ENCODE results near the gene TMEM86A. TPM values are rescaled to one million over a fixed set of nuclear protein-coding genes. Genes with fewer than 3 reads are reported as not detected.
A peak's percentile ranks its signal among the peaks of the same experiment; 100 is the strongest.

TMEM86A gene, protein sequence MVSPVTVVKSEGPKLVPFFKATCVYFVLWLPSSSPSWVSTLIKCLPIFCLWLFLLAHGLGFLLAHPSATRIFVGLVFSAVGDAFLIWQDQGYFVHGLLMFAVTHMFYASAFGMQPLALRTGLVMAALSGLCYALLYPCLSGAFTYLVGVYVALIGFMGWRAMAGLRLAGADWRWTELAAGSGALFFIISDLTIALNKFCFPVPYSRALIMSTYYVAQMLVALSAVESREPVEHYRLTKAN
- polyA plus RNA-seq (2011; rRNA removed) (0.10 and 0.16 TPM in 2 replicates), polyA plus RNA-seq (2017; fragmentation: RNase III; extraction: RNeasy Plus Mini Kit Qiagen cat#74134 plus additional on column Dnase treatment) (0.21 to 0.41 TPM (median 0.25 TPM) in 3 replicates), polyA minus RNA-seq (2011; rRNA and poly(A)+ RNA removed) (0.41 and 0.54 TPM in 2 replicates)
- polyA plus RNA-seq (2012; cell fraction: cytosol; rRNA removed): 0.11 and 0.12 TPM in 2 replicates
- 0.16 and 0.17 TPM in 2 replicates for polyA plus RNA-seq (2012; cell fraction: nucleus; rRNA removed)

DNA sequence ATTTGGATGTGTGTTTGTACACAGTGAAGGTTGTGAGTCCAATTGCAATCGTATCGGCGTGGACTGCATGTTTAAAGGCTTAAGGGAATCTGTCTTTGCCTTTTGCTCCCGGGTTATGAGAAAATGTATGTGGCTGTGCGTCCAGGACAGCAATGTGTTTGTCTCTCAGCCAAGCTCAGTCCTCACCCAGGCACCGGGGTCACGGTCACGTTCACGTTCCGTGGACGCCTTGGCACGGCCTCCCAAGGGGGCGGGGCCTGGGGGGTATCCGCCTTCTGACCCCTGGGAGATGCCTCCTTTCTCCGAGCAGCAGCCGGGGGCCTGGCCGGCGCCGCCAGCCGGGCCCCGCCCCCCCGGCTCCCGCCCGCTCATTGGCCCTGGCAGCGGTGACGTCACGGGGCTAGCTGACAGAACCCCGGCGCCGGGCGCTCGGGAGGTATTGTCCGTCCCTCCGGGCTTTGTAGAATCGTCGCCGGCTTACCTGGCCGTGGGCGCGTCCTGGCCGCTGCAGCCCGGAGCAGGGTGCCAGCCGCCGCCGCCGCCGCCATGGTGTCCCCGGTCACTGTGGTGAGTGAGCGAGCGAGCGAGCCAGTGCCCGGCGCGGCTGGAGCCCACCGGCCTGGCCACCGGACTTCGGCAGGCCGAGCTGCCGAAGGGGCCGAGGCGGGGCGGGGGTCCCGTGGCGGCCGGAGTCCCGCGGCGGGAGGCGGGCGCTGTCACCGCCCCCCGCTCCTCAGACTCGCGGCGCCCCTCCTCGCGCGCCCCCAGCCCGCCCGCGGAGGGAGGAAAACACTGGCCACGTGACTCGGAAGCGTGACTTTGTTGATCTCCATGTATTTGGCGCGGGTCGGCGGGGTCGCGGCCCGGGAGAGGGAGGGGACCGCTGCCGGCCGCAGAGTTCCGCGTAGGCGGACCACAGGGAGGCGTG lies at the start of gene TMEM86A:
TMEM86A (plus strand) TSS at position 439 of the 928 bp plus-strand sequence; CDS start at position 547, 108 bp downstream.
- CTCF ChIA-PET: interaction anchor here (0.7 to 2.2 kb wide), 4 partner anchors 34 to 158 kb away, joined by 3 to 7 read pairs (median 3); no protein-coding TSS in a partner anchor

DNA sequence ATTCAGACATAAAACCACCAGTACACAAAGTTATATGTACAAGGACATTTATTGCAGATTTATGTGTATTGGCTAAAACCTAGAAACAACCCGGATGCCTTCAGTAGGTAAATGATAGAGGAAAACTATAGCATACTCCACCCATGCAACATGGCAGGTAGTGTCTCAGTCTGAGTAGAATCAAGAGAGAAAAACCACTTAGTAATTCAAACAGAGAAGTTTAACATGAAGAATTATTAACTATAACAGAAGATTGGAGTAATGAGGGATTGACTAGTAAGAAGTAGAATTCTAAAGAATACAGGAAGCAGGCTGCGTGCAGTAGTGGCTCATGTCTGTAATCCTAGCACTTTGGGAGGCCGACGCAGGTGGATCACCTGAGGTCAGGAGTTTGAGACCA lies 48.2 kb upstream of the TMEM86A start:
- POLR2A ChIA-PET: interaction anchor here (1.2 kb wide), 1 partner anchor 16 kb away, joined by 3 read pairs; no protein-coding TSS in a partner anchor
- H3K27ac ChIP-seq: no peak overlapping the region
- 95% methylated on average over 4 of the region's 4 CpGs for WGBS (ENCODE audit: missing lambda C conversion rate)
- CTCF ChIA-PET: interaction anchor here (0.6 to 1.6 kb wide), 5 partner anchors 25 to 1206 kb away, joined by 3 to 5 read pairs (median 5); no protein-coding TSS in a partner anchor
- TF ChIP-seq HEYL (CRISPR knock-in tag; IDR thresholded peaks at IDR 0.05): no peak
- TF ChIP-seq CHD2 (IDR thresholded peaks at IDR 0.05; ENCODE audit: low read length, partially characterized antibody): no peak
- TF ChIP-seq RNF2 (IDR thresholded peaks at IDR 0.05; ENCODE audit: borderline replicate concordance, low read depth): no peak
- TF ChIP-seq RFX5 (IDR thresholded peaks at IDR 0.05): no peak
- no peak for TF ChIP-seq PHF8 (IDR thresholded peaks at IDR 0.05; ENCODE audit: borderline replicate concordance, low read depth)
- no peak for TF ChIP-seq RARB (CRISPR knock-in tag; IDR thresholded peaks at IDR 0.05)
- no peak for TF ChIP-seq JUNB (IDR thresholded peaks at IDR 0.05)
- no peak for TF ChIP-seq RCOR1 (IDR thresholded peaks at IDR 0.05; ENCODE audit: low read depth, low read length)
- no peak for ATAC-seq
- no peaks in the 10 kb centered on the region for H3K9me3 ChIP-seq
- no peak overlapping the region for H3K4me2 ChIP-seq
- H3K4me1 ChIP-seq: no peaks in the 10 kb centered on the region
- FAIRE-seq: no peak
- no peak overlapping the region for H3K4me3 ChIP-seq
- no peak for DNase-seq (ENCODE audit: low read depth in 1 of 2, low spot score in 1 of 2)

More for the DNA sequence above, at the start of gene TMEM86A:
- 6% methylated on average over 7 of the region's 98 CpGs for WGBS (ENCODE audit: missing lambda C conversion rate)
- H3K4me3 ChIP-seq: peak within 1 kb of the TSS; percentile 100
- DNase-seq (ENCODE audit: low read depth in 1 of 2, low spot score in 1 of 2) (peak; percentile 67 to 90), ATAC-seq (peak; percentile 85 to 93), FAIRE-seq (no peak)
- H3K27ac ChIP-seq: peak within 1 kb of the TSS; percentile 31 to 69; a peak in 3 of 6 replicates
- no peaks in the 10 kb centered on the region for H3K4me1 ChIP-seq
- TF ChIP-seq RNF2 (IDR thresholded peaks at IDR 0.05; ENCODE audit: borderline replicate concordance, low read depth) (peak; percentile 89; the same call in 1 of the 2 replicates), USF2 (IDR thresholded peaks at IDR 0.05) (0 out of 2 replicates have a peak, but pooled peaks have one; percentile 9), MAFK (IDR thresholded peaks at IDR 0.05; ENCODE audit: partially characterized antibody) (no peak), FOSL2 (IDR thresholded peaks at IDR 0.05) (no peak), FOSL2 (CRISPR knock-in tag; IDR thresholded peaks at IDR 0.05) (0 out of 2 replicates have a peak, but pooled peaks have one; percentile 9), RFX5 (IDR thresholded peaks at IDR 0.05) (0 out of 2 replicates have a peak, but pooled peaks have one; percentile 27), PHF8 (IDR thresholded peaks at IDR 0.05; ENCODE audit: borderline replicate concordance, low read depth) (0 out of 2 replicates have a peak, but pooled peaks have one; percentile 29)
- POLR2A ChIA-PET: interaction anchor here (0.6 to 1.6 kb wide), 4 partner anchors 64 to 178 kb away, joined by 3 to 7 read pairs (median 3); partner anchors contain the start of gene SPTY2D1
- H3K9me3 ChIP-seq: no peaks in the 10 kb centered on the region
- peak within 1 kb of the TSS; percentile 100 for H3K4me2 ChIP-seq

DNA sequence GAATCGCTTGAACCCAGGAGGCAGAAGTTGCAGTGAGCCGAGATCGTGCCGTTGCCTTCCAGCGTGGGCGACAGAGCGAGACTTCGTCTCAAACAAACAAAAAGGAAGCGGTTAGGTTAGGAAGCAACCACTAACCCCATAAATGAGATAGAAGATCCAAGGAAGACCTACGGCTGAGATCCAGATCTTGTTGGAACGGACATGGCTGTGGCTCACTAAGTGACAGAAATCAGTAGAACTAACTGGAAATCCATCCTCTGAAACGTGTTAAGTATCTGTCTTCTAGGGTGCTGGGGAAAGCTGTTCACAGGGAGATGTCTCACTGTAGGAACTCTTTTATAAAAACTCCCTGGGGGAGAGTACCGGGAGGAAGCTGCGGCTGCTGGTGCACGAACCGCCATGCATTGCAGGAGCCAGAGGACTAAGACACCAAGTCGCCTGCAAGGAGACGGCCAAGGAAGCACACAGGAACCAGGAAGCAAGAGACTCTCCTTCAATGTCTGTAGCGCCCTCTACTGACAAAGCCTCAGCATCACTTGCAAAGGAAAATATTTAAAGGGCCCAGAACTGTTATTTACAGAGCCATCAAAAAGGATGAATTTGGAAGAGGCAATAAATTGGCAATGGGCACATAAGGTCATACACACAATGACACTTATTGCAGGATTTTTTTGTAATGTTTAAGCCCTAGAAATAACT lies 47.6 kb upstream of the TMEM86A start:
- DNase-seq (ENCODE audit: low read depth in 1 of 2, low spot score in 1 of 2) (peak in 1 of 2 experiments; percentile 80), ATAC-seq (peak; percentile 47 to 84; a peak in 4 of 6 replicates), FAIRE-seq (no peak)
- ChIA-PET POLR2A (no interaction called here), CTCF (interaction anchor here (0.6 to 1.9 kb wide), 8 partner anchors 25 to 536 kb away, joined by 3 to 5 read pairs (median 4); no protein-coding TSS in a partner anchor)
- peak; percentile 24; the same call in 1 of the 3 replicates for TF ChIP-seq SMC3 (IDR thresholded peaks at IDR 0.05)
- TF ChIP-seq, protein P1, sequence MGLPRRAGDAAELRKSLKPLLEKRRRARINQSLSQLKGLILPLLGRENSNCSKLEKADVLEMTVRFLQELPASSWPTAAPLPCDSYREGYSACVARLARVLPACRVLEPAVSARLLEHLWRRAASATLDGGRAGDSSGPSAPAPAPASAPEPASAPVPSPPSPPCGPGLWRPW (IDR thresholded peaks at IDR 0.05): no peak
- TF ChIP-seq, protein P2, sequence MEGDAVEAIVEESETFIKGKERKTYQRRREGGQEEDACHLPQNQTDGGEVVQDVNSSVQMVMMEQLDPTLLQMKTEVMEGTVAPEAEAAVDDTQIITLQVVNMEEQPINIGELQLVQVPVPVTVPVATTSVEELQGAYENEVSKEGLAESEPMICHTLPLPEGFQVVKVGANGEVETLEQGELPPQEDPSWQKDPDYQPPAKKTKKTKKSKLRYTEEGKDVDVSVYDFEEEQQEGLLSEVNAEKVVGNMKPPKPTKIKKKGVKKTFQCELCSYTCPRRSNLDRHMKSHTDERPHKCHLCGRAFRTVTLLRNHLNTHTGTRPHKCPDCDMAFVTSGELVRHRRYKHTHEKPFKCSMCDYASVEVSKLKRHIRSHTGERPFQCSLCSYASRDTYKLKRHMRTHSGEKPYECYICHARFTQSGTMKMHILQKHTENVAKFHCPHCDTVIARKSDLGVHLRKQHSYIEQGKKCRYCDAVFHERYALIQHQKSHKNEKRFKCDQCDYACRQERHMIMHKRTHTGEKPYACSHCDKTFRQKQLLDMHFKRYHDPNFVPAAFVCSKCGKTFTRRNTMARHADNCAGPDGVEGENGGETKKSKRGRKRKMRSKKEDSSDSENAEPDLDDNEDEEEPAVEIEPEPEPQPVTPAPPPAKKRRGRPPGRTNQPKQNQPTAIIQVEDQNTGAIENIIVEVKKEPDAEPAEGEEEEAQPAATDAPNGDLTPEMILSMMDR (IDR thresholded peaks at IDR 0.05): peak; percentile 45
- no peak for TF ChIP-seq ESRRA (IDR thresholded peaks at IDR 0.05; ENCODE audit: borderline replicate concordance, low read length)
- no peak for TF ChIP-seq BHLHE40 (IDR thresholded peaks at IDR 0.05; ENCODE audit: low read depth, low read length)
- TF ChIP-seq ELK1 (IDR thresholded peaks at IDR 0.05; ENCODE audit: low read depth, low read length): no peak
- no peak for TF ChIP-seq JUN (IDR thresholded peaks at IDR 0.05)
- TF ChIP-seq FOSL2 (IDR thresholded peaks at IDR 0.05): no peak
- no peak for TF ChIP-seq FOSL2 (CRISPR knock-in tag; IDR thresholded peaks at IDR 0.05)
- no peak for TF ChIP-seq HOXB13 (CRISPR knock-in tag; IDR thresholded peaks at IDR 0.05; ENCODE audit: low read depth)
- no peak for TF ChIP-seq NFE2L2 (conservative IDR thresholded peaks at IDR 0.05; ENCODE audit: low read length)
- TF ChIP-seq RAD21 (conservative IDR thresholded peaks at IDR 0.05 in 1 of 2, IDR thresholded peaks at IDR 0.05 in 1 of 2): peak; percentile 45 to 63
- WGBS (ENCODE audit: missing lambda C conversion rate): 71% methylated on average over 19 of the region's 19 CpGs
- Histone ChIP-seq H3K9me3 (no peaks in the 10 kb centered on the region), H3K4me2 (no peak overlapping the region), H3K4me1 (no peaks in the 10 kb centered on the region), H3K4me3 (no peak overlapping the region), H3K27ac (no peak overlapping the region)
